Tibial artery (tissue), 4 donors: Measurements from ENCODE around the gene GCGR.

Experiments
- DNase-seq, 2 donors: peaks; one replicate each; pipeline ENCODE4 v3.0.0-alpha.2; 2019
- H3K27ac ChIP-seq, 2 donors: fragments of 200-600 bp; sonication (generic) in 1 of 2; 1 replicate in 1 of 2; 2 replicates in 1 of 2; pipeline ENCODE4 v1.5.1; 2018 to 2019; ENCODE audit warnings: mild to moderate bottlenecking in 1 of 2
- H3K27me3 ChIP-seq, 2 donors: fragments of 200-600 bp; sonication (generic) in 1 of 2; one replicate each; pipeline versions ENCODE4 v1.5.1 to v1.6.0; 2016 to 2019
- H3K36me3 ChIP-seq, 3 donors: fragments of 200-600 bp; sonication (generic) in 2 of 3; one replicate each; pipeline ENCODE4 v1.5.1; 2016 to 2019; ENCODE audit warnings: mild to moderate bottlenecking in 2 of 3
- H3K4me1 ChIP-seq, 4 donors: fragments of 200-600 bp; sonication (generic) in 2 of 4; 1 replicate in 3 of 4; 2 replicates in 1 of 4; pipeline ENCODE4 v1.5.1; 2016 to 2019
- H3K4me3 ChIP-seq, 2 donors: fragments of 200-600 bp; sonication (generic) in 1 of 2; 1 replicate in 1 of 2; 2 replicates in 1 of 2; pipeline ENCODE4 v1.5.1; 2018 to 2019; ENCODE audit warnings: mild to moderate bottlenecking in 2 of 2
- H3K9me3 ChIP-seq, 3 donors: fragments of 200-600 bp; sonication (generic) in 1 of 3; one replicate each; pipeline ENCODE4 v1.5.1; 2016 to 2019
- CTCF ChIP-seq, 2 experiments: fragments of 200-600 bp in 1 of 2; fragments of 450-650 bp in 1 of 2; IDR thresholded peaks; one replicate each; pipeline ENCODE4 v1.5.1; 2017 to 2019; ENCODE audit warnings: antibody characterized with exemption in 2 of 2, mild to moderate bottlenecking in 1 of 2, moderate library complexity in 1 of 2
- intact Hi-C: fragments of 100-400 bp; cut with DNase I; formaldehyde crosslinking; loops from one replicate; pipeline ENCODE4 v1.15.0; 2023; ENCODE audit warnings: low total_unique reads

GCGR gene

GRCh38 chr17:81803728-81804558 is at the start of gene GCGR:
TSS of gene GCGR (plus strand) at chr17:81804150. CDS start at chr17:81809019, 4,869 bp downstream.
- H3K9me3 ChIP-seq: peaks cover 0 to 7% (median 0%) of the 10 kb centered on the region in 3 donors
- no peaks in the 10 kb centered on the region for H3K36me3 ChIP-seq
- DNase-seq: no peak
- no peak within 1 kb of the TSS for H3K27ac ChIP-seq
- H3K27me3 ChIP-seq: peaks cover 0 to 85% of the 10 kb centered on the region in 2 donors
- peaks cover 0 to 22% (median 17%) of the 10 kb centered on the region in 4 donors for H3K4me1 ChIP-seq
- H3K4me3 ChIP-seq: peak within 1 kb of the TSS in 1 of 2 donors; percentile 7
- intact Hi-C loops: no loop called here
- no peak for TF ChIP-seq CTCF (IDR thresholded peaks at IDR 0.05)

GRCh38 chr17:81792675-81793615 is 11.0 kb upstream of the GCGR start:
- DNase-seq: no peak
- H3K27ac ChIP-seq: no peak overlapping the region
- H3K36me3 ChIP-seq: no peaks in the 10 kb centered on the region
- no peaks in the 10 kb centered on the region for H3K9me3 ChIP-seq
- H3K4me3 ChIP-seq: no peak overlapping the region
- peaks cover 0 to 28% of the 10 kb centered on the region in 2 donors for H3K27me3 ChIP-seq
- intact Hi-C loops: no loop called here
- TF ChIP-seq CTCF (IDR thresholded peaks at IDR 0.05): no peak
- H3K4me1 ChIP-seq: no peaks in the 10 kb centered on the region

- intact Hi-C loops: no loop called here
- Histone ChIP-seq H3K9me3 (no peaks in the 10 kb centered on the region), H3K27me3 (peaks cover 0 to 28% of the 10 kb centered on the region in 2 donors), H3K4me1 (no peaks in the 10 kb centered on the region), H3K27ac (no peak overlapping the region), H3K36me3 (no peaks in the 10 kb centered on the region), H3K4me3 (no peak overlapping the region)
- no peak for TF ChIP-seq CTCF (IDR thresholded peaks at IDR 0.05)
- DNase-seq: no peak
Measured at GRCh38 chr17:81794074-81794476, 9.9 kb upstream of the GCGR start.

- no peak overlapping the region for H3K27ac ChIP-seq
- intact Hi-C loops: no loop called here
- H3K4me3 ChIP-seq: no peak overlapping the region
- no peak for DNase-seq
- no peaks in the 10 kb centered on the region for H3K9me3 ChIP-seq
- no peaks in the 10 kb centered on the region for H3K36me3 ChIP-seq
- no peak for TF ChIP-seq CTCF (IDR thresholded peaks at IDR 0.05)
- peaks cover 0 to 28% of the 10 kb centered on the region in 2 donors for H3K27me3 ChIP-seq
- no peaks in the 10 kb centered on the region for H3K4me1 ChIP-seq
Measured at GRCh38 chr17:81794509-81794908, 9.4 kb upstream of the GCGR start.

- intact Hi-C loops: no loop called here
- no peak overlapping the region for H3K27ac ChIP-seq
- H3K9me3 ChIP-seq: peaks cover 0 to 7% (median 0%) of the 10 kb centered on the region in 3 donors
- TF ChIP-seq CTCF (IDR thresholded peaks at IDR 0.05): no peak
- DNase-seq: no peak
- H3K27me3 ChIP-seq: peaks cover 0 to 62% of the 10 kb centered on the region in 2 donors
- no peaks in the 10 kb centered on the region for H3K36me3 ChIP-seq
- peaks cover 0 to 22% (median 17%) of the 10 kb centered on the region in 4 donors for H3K4me1 ChIP-seq
- no peak overlapping the region for H3K4me3 ChIP-seq
Measured at GRCh38 chr17:81801327-81801726, 2.6 kb upstream of the GCGR start.
